Measurements from ENCODE around the gene PRAMEF1.

The PRAMEF1 gene

GRCh38 chr1:12745992-12746323 lies 45.2 kb upstream of the PRAMEF1 start, which contains the start of gene CFAP107:
TSS of gene CFAP107 (plus strand) at chr1:12746200. CDS start at chr1:12746431, 231 bp downstream.
- H3K9ac ChIP-seq (ENCODE audit: low read depth, low read length, poor library complexity, severe bottlenecking) = no peak within 1 kb of the TSS
- no peak for TF ChIP-seq CTCF (conservative IDR thresholded peaks at IDR 0.05; ENCODE audit: low read length)
- no peak for TF ChIP-seq EZH2phosphoT487 (IDR thresholded peaks at IDR 0.05; ENCODE audit: borderline replicate concordance)
- H3K27me3 ChIP-seq (ENCODE audit: insufficient read depth, low read length, poor library complexity, severe bottlenecking) = no peaks in the 10 kb centered on the region
- no peaks in the 10 kb centered on the region for H3K9me2 ChIP-seq (replicated peaks; ENCODE audit: low read depth, low read length)
- no peaks in the 10 kb centered on the region for H4K20me1 ChIP-seq (ENCODE audit: insufficient read depth, low read length, poor library complexity, severe bottlenecking)
- H3K4me3 ChIP-seq (ENCODE audit: low read length, poor library complexity, severe bottlenecking) = no peak within 1 kb of the TSS
- H3F3A ChIP-seq (ENCODE audit: low read depth) = no peaks in the 10 kb centered on the region
- H3K4me2 ChIP-seq (ENCODE audit: low read depth, low read length, poor library complexity, severe bottlenecking) = no peak within 1 kb of the TSS
- H3K36me3 ChIP-seq (ENCODE audit: insufficient read depth, low read length) = no peaks in the 10 kb centered on the region
- H2AFZ ChIP-seq (ENCODE audit: low read length) = no peak within 1 kb of the TSS
- no peaks in the 10 kb centered on the region for H3K79me2 ChIP-seq (ENCODE audit: insufficient read depth, low read length)
- no peaks in the 10 kb centered on the region for H3K4me1 ChIP-seq (ENCODE audit: insufficient read depth, low read length, poor library complexity, severe bottlenecking)
- H3K9me3 ChIP-seq (ENCODE audit: insufficient read depth, low read depth, low read length) = peaks cover 11% of the 10 kb centered on the region; the same call in 1 of the 2 replicates

GRCh38 chr1:12748778-12749355 lies 42.3 kb upstream of the PRAMEF1 start:
- TF ChIP-seq EZH2phosphoT487 (IDR thresholded peaks at IDR 0.05; ENCODE audit: borderline replicate concordance) (no peak), CTCF (conservative IDR thresholded peaks at IDR 0.05; ENCODE audit: low read length) (no peak)

GRCh38 chr1:12754738-12755137 lies 36.5 kb upstream of the PRAMEF1 start:
- H3K4me3 ChIP-seq (ENCODE audit: low read length, poor library complexity, severe bottlenecking) = no peak overlapping the region
- no peaks in the 10 kb centered on the region for H3K79me2 ChIP-seq (ENCODE audit: insufficient read depth, low read length)
- no peaks in the 10 kb centered on the region for H4K20me1 ChIP-seq (ENCODE audit: insufficient read depth, low read length, poor library complexity, severe bottlenecking)
- no peaks in the 10 kb centered on the region for H3F3A ChIP-seq (ENCODE audit: low read depth)
- H3K9ac ChIP-seq (ENCODE audit: low read depth, low read length, poor library complexity, severe bottlenecking) = no peak overlapping the region
- H3K9me3 ChIP-seq (ENCODE audit: insufficient read depth, low read depth, low read length) = no peaks in the 10 kb centered on the region
- no peak for TF ChIP-seq CTCF (conservative IDR thresholded peaks at IDR 0.05; ENCODE audit: low read length)
- no peak for TF ChIP-seq EZH2phosphoT487 (IDR thresholded peaks at IDR 0.05; ENCODE audit: borderline replicate concordance)
- no peaks in the 10 kb centered on the region for H3K9me2 ChIP-seq (replicated peaks; ENCODE audit: low read depth, low read length)
- no peaks in the 10 kb centered on the region for H3K4me1 ChIP-seq (ENCODE audit: insufficient read depth, low read length, poor library complexity, severe bottlenecking)
- H3K36me3 ChIP-seq (ENCODE audit: insufficient read depth, low read length) = no peaks in the 10 kb centered on the region
- no peak overlapping the region for H2AFZ ChIP-seq (ENCODE audit: low read length)
- no peaks in the 10 kb centered on the region for H3K27me3 ChIP-seq (ENCODE audit: insufficient read depth, low read length, poor library complexity, severe bottlenecking)
- no peak overlapping the region for H3K4me2 ChIP-seq (ENCODE audit: low read depth, low read length, poor library complexity, severe bottlenecking)

More at GRCh38 chr1:12748778-12749355, 42.3 kb upstream of the PRAMEF1 start:
- no peaks in the 10 kb centered on the region for H3K36me3 ChIP-seq (ENCODE audit: insufficient read depth, low read length)
- no peaks in the 10 kb centered on the region for H4K20me1 ChIP-seq (ENCODE audit: insufficient read depth, low read length, poor library complexity, severe bottlenecking)
- no peak overlapping the region for H3K4me2 ChIP-seq (ENCODE audit: low read depth, low read length, poor library complexity, severe bottlenecking)
- no peak overlapping the region for H3K4me3 ChIP-seq (ENCODE audit: low read length, poor library complexity, severe bottlenecking)
- no peaks in the 10 kb centered on the region for H3K79me2 ChIP-seq (ENCODE audit: insufficient read depth, low read length)
- no peak overlapping the region for H2AFZ ChIP-seq (ENCODE audit: low read length)
- H3K4me1 ChIP-seq (ENCODE audit: insufficient read depth, low read length, poor library complexity, severe bottlenecking) = no peaks in the 10 kb centered on the region
- no peaks in the 10 kb centered on the region for H3K9me2 ChIP-seq (replicated peaks; ENCODE audit: low read depth, low read length)
- H3K27me3 ChIP-seq (ENCODE audit: insufficient read depth, low read length, poor library complexity, severe bottlenecking) = no peaks in the 10 kb centered on the region
- peaks cover 11% of the 10 kb centered on the region; the same call in 1 of the 2 replicates for H3K9me3 ChIP-seq (ENCODE audit: insufficient read depth, low read depth, low read length)
- no peak overlapping the region for H3K9ac ChIP-seq (ENCODE audit: low read depth, low read length, poor library complexity, severe bottlenecking)
- H3F3A ChIP-seq (ENCODE audit: low read depth) = no peaks in the 10 kb centered on the region

Data from Loucy (cell line).